NCI-H1436 (cell line): ENCODE data around the gene FGGY.

Experiments used
- DNase-seq: peaks from one replicate; lab custom pipeline; 2025; lab: John Stamatoyannopoulos, UW

Gene FGGY

GRCh38 chr1:59414406-59415133, 117.7 kb downstream of the FGGY start:
- no peak for DNase-seq

- no peak for DNase-seq
These were observed 118.5 kb downstream of the FGGY start for GRCh38 chr1:59415286-59415850.

GRCh38 chr1:59415881-59416280, 119.0 kb downstream of the FGGY start:
- DNase-seq, result no peak

GRCh38 chr1:59417406-59417805, 120.5 kb downstream of the FGGY start:
- DNase-seq, result no peak

- DNase-seq, result no peak
These were observed 121.7 kb downstream of the FGGY start for GRCh38 chr1:59418363-59419144.

GRCh38 chr1:59419361-59420140, 122.7 kb downstream of the FGGY start:
- DNase-seq, result no peak

GRCh38 chr1:59421232-59421920, 124.5 kb downstream of the FGGY start:
- no peak for DNase-seq

- DNase-seq, result no peak
These were observed 126.2 kb downstream of the FGGY start for GRCh38 chr1:59422921-59423575.

- DNase-seq, result no peak
These were observed 130.3 kb downstream of the FGGY start for GRCh38 chr1:59427155-59427554.

GRCh38 chr1:59427784-59428183, 130.9 kb downstream of the FGGY start:
- DNase-seq, result no peak

GRCh38 chr1:59428828-59429227, 131.9 kb downstream of the FGGY start:
- no peak for DNase-seq

GRCh38 chr1:59429656-59430055, 132.8 kb downstream of the FGGY start:
- no peak for DNase-seq

GRCh38 chr1:59431566-59432294, 134.8 kb downstream of the FGGY start:
- no peak for DNase-seq

- DNase-seq, result no peak
These were observed 135.9 kb downstream of the FGGY start for GRCh38 chr1:59432531-59433439.

- no peak for DNase-seq
These were observed 136.5 kb downstream of the FGGY start for GRCh38 chr1:59433440-59433813.

- no peak for DNase-seq
These were observed 137.4 kb downstream of the FGGY start for GRCh38 chr1:59434336-59434735.

GRCh38 chr1:59436637-59437036, 139.7 kb downstream of the FGGY start:
- no peak for DNase-seq

GRCh38 chr1:59438058-59438560, 141.2 kb downstream of the FGGY start:
- no peak for DNase-seq

GRCh38 chr1:59442492-59442891, 145.6 kb downstream of the FGGY start:
- DNase-seq, result no peak
